H9 (cell line): ENCODE results near the gene FCF1. TPM values are rescaled to one million over a fixed set of nuclear protein-coding genes. Genes with fewer than 3 reads are reported as not detected.

Experiments used
- DNase-seq: peaks from one replicate; pipeline ENCODE4 v3.0.0-alpha.2; 2017
- H2AFZ ChIP-seq: one replicate; pipeline ENCODE4 v1.6.1; 2013; ENCODE audit warnings: mild to moderate bottlenecking, low read length, control low read depth, moderate library complexity
- H2AK5ac ChIP-seq: 2 replicates; pipeline ENCODE4 v1.6.1; 2013; ENCODE audit warnings: low read length, control low read depth, mixed read lengths; ENCODE audit not compliant: insufficient read length
- H2BK120ac ChIP-seq: one replicate; pipeline ENCODE4 v1.6.1; 2013; ENCODE audit warnings: low read depth, mild to moderate bottlenecking, low read length, control low read depth, inconsistent platforms; ENCODE audit not compliant: poor library complexity, severe bottlenecking
- H2BK12ac ChIP-seq: 2 replicates; pipeline ENCODE4 v1.6.1; 2013; ENCODE audit warnings: low read length, control low read depth, mixed read lengths, low read depth; ENCODE audit not compliant: insufficient read length
- H2BK15ac ChIP-seq: 2 replicates; pipeline ENCODE4 v1.6.1; 2013; ENCODE audit warnings: low read depth, low read length, control low read depth
- H2BK20ac ChIP-seq: one replicate; pipeline ENCODE4 v1.6.1; 2013; ENCODE audit warnings: low read depth, mild to moderate bottlenecking, low read length, control low read depth, inconsistent platforms; ENCODE audit not compliant: poor library complexity, severe bottlenecking
- H2BK5ac ChIP-seq: 2 replicates; pipeline ENCODE4 v1.6.1; 2013; ENCODE audit warnings: low read length, control low read depth, mixed read lengths; ENCODE audit not compliant: insufficient read length
- H3K14ac ChIP-seq: 2 replicates; pipeline ENCODE4 v1.6.1; 2013; ENCODE audit warnings: low read length, control low read depth; ENCODE audit not compliant: insufficient read depth
- H3K18ac ChIP-seq: 2 replicates; pipeline ENCODE4 v1.6.1; 2013; ENCODE audit warnings: low read depth, mild to moderate bottlenecking, mixed read lengths, low read length, control low read depth; ENCODE audit not compliant: insufficient read length
- H3K23ac ChIP-seq: 2 replicates; pipeline ENCODE4 v1.6.1; 2013; ENCODE audit warnings: low read length, control low read depth, mixed read lengths, low read depth; ENCODE audit not compliant: insufficient read length
- H3K23me2 ChIP-seq: 2 replicates; pipeline ENCODE4 v1.6.1; 2013; ENCODE audit warnings: low read depth, mild to moderate bottlenecking, mixed read lengths, low read length, control low read depth; ENCODE audit not compliant: insufficient read length, poor library complexity, severe bottlenecking
- H3K27ac ChIP-seq: 2 replicates; pipeline ENCODE4 v1.5.1; 2013; ENCODE audit warnings: low read length, control low read depth, mixed read lengths, low read depth; ENCODE audit not compliant: insufficient read length
- H3K27me3 ChIP-seq: 2 replicates; pipeline ENCODE4 v1.6.1; 2013; ENCODE audit warnings: low read length, control low read depth, inconsistent platforms; ENCODE audit not compliant: insufficient read depth
- H3K4ac ChIP-seq: 2 replicates; pipeline ENCODE4 v1.6.1; 2013; ENCODE audit warnings: low read depth, mild to moderate bottlenecking, control low read depth, inconsistent platforms, low read length, moderate library complexity
- H3K4me1 ChIP-seq: 2 replicates; pipeline ENCODE4 v1.6.1; 2013; ENCODE audit warnings: low read length, control low read depth, inconsistent platforms; ENCODE audit not compliant: insufficient read depth
- H3K4me2 ChIP-seq: 2 replicates; pipeline ENCODE4 v1.6.1; 2013; ENCODE audit warnings: low read length, control low read depth, mixed read lengths; ENCODE audit not compliant: insufficient read length, insufficient read depth
- H3K56ac ChIP-seq: 2 replicates; pipeline ENCODE4 v1.6.1; 2013; ENCODE audit warnings: low read depth, mild to moderate bottlenecking, mixed read lengths, low read length, control low read depth; ENCODE audit not compliant: insufficient read length
- H3K79me1 ChIP-seq: 2 replicates; pipeline ENCODE4 v1.6.1; 2013; ENCODE audit warnings: low read depth, mild to moderate bottlenecking, moderate library complexity, low read length, control low read depth, inconsistent platforms; ENCODE audit not compliant: insufficient read depth, poor library complexity, severe bottlenecking
- H3K79me2 ChIP-seq: 2 replicates; pipeline ENCODE4 v1.6.1; 2013; ENCODE audit warnings: low read length, control low read depth, inconsistent platforms; ENCODE audit not compliant: insufficient read depth
- H3K9ac ChIP-seq: 2 replicates; pipeline ENCODE4 v1.6.1; 2013; ENCODE audit warnings: low read length, control low read depth, mixed read lengths; ENCODE audit not compliant: insufficient read length; ENCODE audit errors: extremely low read depth
- H3K9me3 ChIP-seq: one replicate; pipeline ENCODE4 v1.6.1; 2013; ENCODE audit warnings: low read depth, low read length, inconsistent platforms; ENCODE audit not compliant: control insufficient read depth
- H3T11ph ChIP-seq: one replicate; pipeline ENCODE4 v1.6.1; 2013; ENCODE audit warnings: mild to moderate bottlenecking, low read length, control low read depth, inconsistent platforms
- H4K20me1 ChIP-seq: one replicate; pipeline ENCODE4 v1.6.1; 2013; ENCODE audit not compliant: control insufficient read depth, insufficient read length, insufficient read depth
- H4K5ac ChIP-seq: 2 replicates; pipeline ENCODE4 v1.6.1; 2013; ENCODE audit warnings: low read depth, mild to moderate bottlenecking, mixed read lengths, low read length, control low read depth; ENCODE audit not compliant: insufficient read length
- H4K8ac ChIP-seq: replicated peaks from 2 replicates; pipeline ENCODE4 v1.6.1; 2013; ENCODE audit warnings: low read length, control low read depth, mixed read lengths, low read depth; ENCODE audit not compliant: insufficient read length
- H4K91ac ChIP-seq: 2 replicates; pipeline ENCODE4 v1.6.1; 2013; ENCODE audit warnings: low read depth, mild to moderate bottlenecking, moderate library complexity, mixed read lengths, low read length, control low read depth; ENCODE audit not compliant: insufficient read length
- H3K27ac Mint-ChIP-seq, 3 experiments: 2 replicates in 2 of 3; 3 replicates in 1 of 3; pipeline ENCODE4 v1.8.0; 2020 to 2021; ENCODE audit warnings: mixed read lengths in 3 of 3, mild to moderate bottlenecking in 1 of 3, moderate library complexity in 1 of 3
- H3K27me3 Mint-ChIP-seq: 2 replicates; pipeline ENCODE4 v1.8.0; 2021; ENCODE audit warnings: low read depth, mild to moderate bottlenecking, moderate library complexity, mixed read lengths
- H3K36me3 Mint-ChIP-seq, 3 experiments: 2 replicates in 2 of 3; 3 replicates in 1 of 3; pipeline ENCODE4 v1.8.0; 2020 to 2021; ENCODE audit warnings: low read depth in 3 of 3, mixed read lengths in 3 of 3; ENCODE audit not compliant: insufficient read depth in 1 of 3
- H3K4me1 Mint-ChIP-seq, 2 experiments: 2 replicates each; pipeline ENCODE4 v1.8.0; 2020; ENCODE audit warnings: mixed read lengths in 2 of 2
- H3K4me3 Mint-ChIP-seq, 2 experiments: 2 replicates in 1 of 2; 3 replicates in 1 of 2; pipeline ENCODE4 v1.8.0; 2020 to 2021; ENCODE audit warnings: mild to moderate bottlenecking in 2 of 2, mixed read lengths in 2 of 2, moderate library complexity in 1 of 2
- H3K9me3 Mint-ChIP-seq, 2 experiments: 2 replicates in 1 of 2; 3 replicates in 1 of 2; pipeline ENCODE4 v1.8.0; 2020; ENCODE audit warnings: mild to moderate bottlenecking in 2 of 2, mixed read lengths in 2 of 2, moderate library complexity in 1 of 2
- WGBS: extraction: QIAGEN DNeasy Blood & Tissue Kit; methylation state at CpG from one replicate; pipeline ENCODE4 v1.1.7; 2013; ENCODE audit warnings: missing lambda C conversion rate, low lambda C conversion rate, mixed read lengths; ENCODE audit not compliant: insufficient read length; ENCODE audit errors: extremely low coverage; 5-methylcytosine and 5-hydroxymethylcytosine counted together
- total RNA-seq: library from RNA; stranded (reverse); gene quantifications from 2 replicates; pipeline ENCODE4 v1.2.1, GENCODE V29; 2021
- TF ChIP-seq, protein P1 (sequence below): fragments of 200-600 bp; sonication (generic); conservative IDR thresholded peaks from 3 replicates; pipeline ENCODE4 v1.8.0; 2021; ENCODE audit warnings: antibody characterized with exemption, mild to moderate bottlenecking

FCF1 gene
- total RNA-seq, 1 experiment from 2014 or later = 87.7 TPM

DNA sequence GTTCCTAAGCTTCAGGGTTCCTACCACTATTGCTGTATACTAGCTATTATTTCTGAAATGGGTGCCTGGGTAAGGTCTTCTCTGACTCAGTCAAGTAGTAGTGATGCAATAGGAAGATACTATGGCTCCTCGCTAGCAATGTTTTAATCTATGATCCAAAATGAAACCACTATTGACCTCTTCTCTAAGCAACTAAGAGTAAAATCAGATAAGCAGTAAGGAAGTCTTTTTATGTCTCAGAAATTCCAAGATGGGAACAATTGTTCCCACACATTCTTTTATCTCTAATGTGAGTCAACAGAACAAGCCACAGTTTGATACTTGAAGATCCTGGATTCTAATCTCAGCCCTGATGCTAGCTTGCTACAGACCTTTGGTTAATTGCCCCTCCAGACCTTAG is 45.2 kb upstream of the FCF1 start:
- H4K8ac ChIP-seq = no peak overlapping the region
- H2BK12ac ChIP-seq = no peak overlapping the region
- H3K4me2 ChIP-seq = no peak overlapping the region
- H3K79me2 ChIP-seq = no peaks in the 10 kb centered on the region
- no peak overlapping the region for H3K4ac ChIP-seq
- no peak overlapping the region for H2AFZ ChIP-seq
- H3K23me2 ChIP-seq = no peaks in the 10 kb centered on the region
- TF ChIP-seq, protein P1, sequence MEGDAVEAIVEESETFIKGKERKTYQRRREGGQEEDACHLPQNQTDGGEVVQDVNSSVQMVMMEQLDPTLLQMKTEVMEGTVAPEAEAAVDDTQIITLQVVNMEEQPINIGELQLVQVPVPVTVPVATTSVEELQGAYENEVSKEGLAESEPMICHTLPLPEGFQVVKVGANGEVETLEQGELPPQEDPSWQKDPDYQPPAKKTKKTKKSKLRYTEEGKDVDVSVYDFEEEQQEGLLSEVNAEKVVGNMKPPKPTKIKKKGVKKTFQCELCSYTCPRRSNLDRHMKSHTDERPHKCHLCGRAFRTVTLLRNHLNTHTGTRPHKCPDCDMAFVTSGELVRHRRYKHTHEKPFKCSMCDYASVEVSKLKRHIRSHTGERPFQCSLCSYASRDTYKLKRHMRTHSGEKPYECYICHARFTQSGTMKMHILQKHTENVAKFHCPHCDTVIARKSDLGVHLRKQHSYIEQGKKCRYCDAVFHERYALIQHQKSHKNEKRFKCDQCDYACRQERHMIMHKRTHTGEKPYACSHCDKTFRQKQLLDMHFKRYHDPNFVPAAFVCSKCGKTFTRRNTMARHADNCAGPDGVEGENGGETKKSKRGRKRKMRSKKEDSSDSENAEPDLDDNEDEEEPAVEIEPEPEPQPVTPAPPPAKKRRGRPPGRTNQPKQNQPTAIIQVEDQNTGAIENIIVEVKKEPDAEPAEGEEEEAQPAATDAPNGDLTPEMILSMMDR = no peak
- H2BK5ac ChIP-seq = no peak overlapping the region
- Mint-ChIP-seq H3K27ac (no peak overlapping the region; a peak in 1 of 7 replicates), H3K27me3 (no peaks in the 10 kb centered on the region), H3K36me3 (peaks cover 13 to 78% (median 61%) of the 10 kb centered on the region in 3 experiments; a peak in 6 of 7 replicates), H3K9me3 (no peaks in the 10 kb centered on the region), H3K4me3 (no peak overlapping the region), H3K4me1 (no peaks in the 10 kb centered on the region)
- H3T11ph ChIP-seq = no peak overlapping the region
- no peak overlapping the region for H2BK20ac ChIP-seq
- H3K9me3 ChIP-seq = no peaks in the 10 kb centered on the region
- H3K14ac ChIP-seq = no peak overlapping the region
- no peaks in the 10 kb centered on the region for H3K79me1 ChIP-seq
- H3K9ac ChIP-seq = no peak overlapping the region
- no peak overlapping the region for H4K91ac ChIP-seq
- no peak overlapping the region for H4K5ac ChIP-seq
- H3K23ac ChIP-seq = no peak overlapping the region
- no CpG with 5 or more reads among the region's 1 CpG for WGBS
- H2BK15ac ChIP-seq = no peak overlapping the region
- no peaks in the 10 kb centered on the region for H4K20me1 ChIP-seq
- no peak overlapping the region for H2BK120ac ChIP-seq
- no peak overlapping the region for H2AK5ac ChIP-seq
- no peak overlapping the region for H3K27ac ChIP-seq
- H3K4me1 ChIP-seq = no peaks in the 10 kb centered on the region
- H3K56ac ChIP-seq = no peak overlapping the region
- H3K18ac ChIP-seq = no peak overlapping the region
- DNase-seq = no peak
- H3K27me3 ChIP-seq = no peaks in the 10 kb centered on the region
